IPS DF 6.9 (cell line): ENCODE measurements around the gene SEC16B.

Source experiments
- DNase-seq: peaks from one replicate; pipeline ENCODE4 v3.0.0-alpha.2; 2013; ENCODE audit warnings: low read depth, low spot score
- H3K27ac ChIP-seq: one replicate; pipeline ENCODE4 v1.5.1; 2013; ENCODE audit warnings: low read length, control low read depth
- H3K27me3 ChIP-seq: 2 replicates; pipeline ENCODE4 v1.6.1; 2013; ENCODE audit warnings: mild to moderate bottlenecking, low read length; ENCODE audit not compliant: control insufficient read depth, insufficient read depth
- H3K36me3 ChIP-seq: 2 replicates; pipeline ENCODE4 v1.6.1; 2013; ENCODE audit warnings: low read length; ENCODE audit not compliant: control insufficient read depth, insufficient read depth
- H3K4me1 ChIP-seq: 2 replicates; pipeline ENCODE4 v1.6.1; 2013; ENCODE audit warnings: low read length; ENCODE audit not compliant: control insufficient read depth, insufficient read depth
- H3K4me3 ChIP-seq: 2 replicates; pipeline ENCODE4 v1.5.1; 2013; ENCODE audit warnings: mild to moderate bottlenecking, low read length
- H3K9me3 ChIP-seq: 2 replicates; pipeline ENCODE4 v1.6.1; 2013; ENCODE audit warnings: low read length, inconsistent platforms; ENCODE audit not compliant: control insufficient read depth, insufficient read depth
- WGBS: extraction: QIAGEN DNeasy Blood & Tissue Kit; methylation state at CpG from one replicate; pipeline ENCODE4 v1.1.7; 2013; ENCODE audit warnings: mixed read lengths, missing lambda C conversion rate; ENCODE audit not compliant: insufficient read length, insufficient coverage; 5-methylcytosine and 5-hydroxymethylcytosine counted together

Gene SEC16B

GRCh38 chr1:177960939-177961622 is 8.8 kb downstream of the SEC16B start:
- H3K9me3 ChIP-seq, result no peaks in the 10 kb centered on the region
- H3K27me3 ChIP-seq, result no peaks in the 10 kb centered on the region
- H3K4me1 ChIP-seq, result peaks cover 8% of the 10 kb centered on the region
- no peak overlapping the region for H3K4me3 ChIP-seq
- WGBS, result no CpG with 5 or more reads among the region's 3 CpGs
- H3K27ac ChIP-seq, result no peak overlapping the region
- DNase-seq, result no peak
- no peaks in the 10 kb centered on the region for H3K36me3 ChIP-seq

GRCh38 chr1:177959811-177960515 is 9.9 kb downstream of the SEC16B start:
- Histone ChIP-seq H3K4me1 (peaks cover 8% of the 10 kb centered on the region), H3K9me3 (no peaks in the 10 kb centered on the region), H3K4me3 (no peak overlapping the region), H3K36me3 (no peaks in the 10 kb centered on the region), H3K27ac (no peak overlapping the region), H3K27me3 (no peaks in the 10 kb centered on the region)
- no peak for DNase-seq
- no CpG with 5 or more reads among the region's 5 CpGs for WGBS

- H3K36me3 ChIP-seq, result no peaks in the 10 kb centered on the region
- H3K9me3 ChIP-seq, result no peaks in the 10 kb centered on the region
- DNase-seq, result no peak
- no peak overlapping the region for H3K4me3 ChIP-seq
- no peaks in the 10 kb centered on the region for H3K27me3 ChIP-seq
- H3K4me1 ChIP-seq, result peaks cover 8% of the 10 kb centered on the region
- H3K27ac ChIP-seq, result no peak overlapping the region
- WGBS, result no CpG with 5 or more reads among the region's 7 CpGs
Observed at GRCh38 chr1:177958092-177958491, 11.8 kb downstream of the SEC16B start.

GRCh38 chr1:177954076-177954475 is 15.8 kb downstream of the SEC16B start:
- Histone ChIP-seq H3K9me3 (no peaks in the 10 kb centered on the region), H3K4me3 (no peak overlapping the region), H3K36me3 (no peaks in the 10 kb centered on the region), H3K4me1 (peaks cover 3% of the 10 kb centered on the region; the same call in 1 of the 2 replicates), H3K27me3 (no peaks in the 10 kb centered on the region), H3K27ac (no peak overlapping the region)
- no CpG with 5 or more reads among the region's 2 CpGs for WGBS
- DNase-seq, result no peak

GRCh38 chr1:177953549-177953948 is 16.3 kb downstream of the SEC16B start:
- H3K27ac ChIP-seq, result no peak overlapping the region
- no peak for DNase-seq
- H3K36me3 ChIP-seq, result no peaks in the 10 kb centered on the region
- no peaks in the 10 kb centered on the region for H3K27me3 ChIP-seq
- H3K9me3 ChIP-seq, result no peaks in the 10 kb centered on the region
- no peak overlapping the region for H3K4me3 ChIP-seq
- H3K4me1 ChIP-seq, result peaks cover 3% of the 10 kb centered on the region; the same call in 1 of the 2 replicates
- WGBS, result no CpG with 5 or more reads among the region's 6 CpGs

GRCh38 chr1:177952691-177953090 is 17.2 kb downstream of the SEC16B start:
- Histone ChIP-seq H3K4me3 (no peak overlapping the region), H3K4me1 (no peaks in the 10 kb centered on the region), H3K27me3 (no peaks in the 10 kb centered on the region), H3K9me3 (no peaks in the 10 kb centered on the region), H3K36me3 (no peaks in the 10 kb centered on the region), H3K27ac (no peak overlapping the region)
- DNase-seq, result no peak
- WGBS, result no CpG with 5 or more reads among the region's 9 CpGs

GRCh38 chr1:177952249-177952648 is 17.6 kb downstream of the SEC16B start:
- Histone ChIP-seq H3K27me3 (no peaks in the 10 kb centered on the region), H3K36me3 (no peaks in the 10 kb centered on the region), H3K4me1 (no peaks in the 10 kb centered on the region), H3K9me3 (no peaks in the 10 kb centered on the region), H3K27ac (no peak overlapping the region), H3K4me3 (no peak overlapping the region)
- whole genome bisulfite sequencing, result no CpG with 5 or more reads among the region's 7 CpGs
- no peak for DNase-seq

GRCh38 chr1:177950506-177950905 is 19.4 kb downstream of the SEC16B start:
- H3K4me1 ChIP-seq, result no peaks in the 10 kb centered on the region
- no peaks in the 10 kb centered on the region for H3K27me3 ChIP-seq
- H3K9me3 ChIP-seq, result no peaks in the 10 kb centered on the region
- no peak for DNase-seq
- no peak overlapping the region for H3K4me3 ChIP-seq
- H3K36me3 ChIP-seq, result no peaks in the 10 kb centered on the region
- H3K27ac ChIP-seq, result no peak overlapping the region

- no CpG with 5 or more reads among the region's 8 CpGs for WGBS
Observed at GRCh38 chr1:177948336-177948972, 21.4 kb downstream of the SEC16B start.

GRCh38 chr1:177947623-177948022 is 22.2 kb downstream of the SEC16B start:
- Histone ChIP-seq H3K4me3 (no peak overlapping the region), H3K27me3 (no peaks in the 10 kb centered on the region), H3K4me1 (no peaks in the 10 kb centered on the region), H3K9me3 (no peaks in the 10 kb centered on the region), H3K27ac (no peak overlapping the region), H3K36me3 (no peaks in the 10 kb centered on the region)
- no peak for DNase-seq
- no CpG with 5 or more reads among the region's 7 CpGs for WGBS

More at GRCh38 chr1:177948336-177948972, 21.4 kb downstream of the SEC16B start:
- no peaks in the 10 kb centered on the region for H3K9me3 ChIP-seq
- H3K27me3 ChIP-seq, result no peaks in the 10 kb centered on the region
- no peak overlapping the region for H3K27ac ChIP-seq
- DNase-seq, result peak; percentile 31
- H3K4me3 ChIP-seq, result no peak overlapping the region
- H3K4me1 ChIP-seq, result no peaks in the 10 kb centered on the region
- no peaks in the 10 kb centered on the region for H3K36me3 ChIP-seq
